DOHH2 (cell line): ENCODE measurements around the gene FADS3.
A peak's percentile ranks its signal among the peaks of the same experiment; 100 is the strongest.

Source experiments
- H3F3A ChIP-seq: fragments of 200-600 bp; sonication (generic), shearing (Covaris generic); 2 replicates; pipeline ENCODE4 v1.6.0; 2016; ENCODE audit warnings: antibody characterized with exemption, mild to moderate bottlenecking; ENCODE audit not compliant: control insufficient read depth, insufficient read depth
- H3K27ac ChIP-seq: fragments of 200-600 bp; sonication (generic); 2 replicates; pipeline ENCODE4 v1.5.1; 2014; ENCODE audit warnings: low read depth, mild to moderate bottlenecking, low read length, moderate library complexity
- H3K27me3 ChIP-seq: fragments of 200-600 bp; sonication (generic); 2 replicates; pipeline ENCODE4 v1.6.1; 2014; ENCODE audit warnings: mild to moderate bottlenecking, low read length, mixed read lengths; ENCODE audit not compliant: control insufficient read depth
- H3K36me3 ChIP-seq: fragments of 200-600 bp; sonication (generic); 2 replicates; pipeline ENCODE4 v1.6.1; 2014; ENCODE audit warnings: mild to moderate bottlenecking, low read length, moderate library complexity, mixed read lengths; ENCODE audit not compliant: control insufficient read depth
- H3K4me1 ChIP-seq: fragments of 200-600 bp; sonication (generic); 2 replicates; pipeline ENCODE4 v1.6.1; 2014; ENCODE audit warnings: mild to moderate bottlenecking, low read length, mixed read lengths; ENCODE audit not compliant: control insufficient read depth
- H3K4me2 ChIP-seq: fragments of 200-600 bp; sonication (generic); 2 replicates; pipeline ENCODE4 v1.6.0; 2014; ENCODE audit warnings: mild to moderate bottlenecking, low read length, moderate library complexity
- H3K4me3 ChIP-seq: fragments of 200-600 bp; sonication (generic); 2 replicates; pipeline ENCODE4 v1.5.1; 2014; ENCODE audit warnings: mild to moderate bottlenecking, low read length, mixed read lengths
- H3K79me2 ChIP-seq: fragments of 200-600 bp; sonication (generic); 2 replicates; pipeline ENCODE4 v1.6.1; 2014; ENCODE audit warnings: mild to moderate bottlenecking, low read length, mixed read lengths; ENCODE audit not compliant: control insufficient read depth
- H3K9me2 ChIP-seq: fragments of 200-600 bp; sonication (generic); replicated peaks from 2 replicates; pipeline ENCODE4 v1.6.1; 2014; ENCODE audit warnings: mild to moderate bottlenecking, low read length, mixed read lengths; ENCODE audit not compliant: control insufficient read depth
- H3K9me3 ChIP-seq: fragments of 200-600 bp; sonication (generic); 2 replicates; pipeline ENCODE4 v1.6.1; 2014; ENCODE audit warnings: antibody characterized with exemption, low read length, mixed read lengths; ENCODE audit not compliant: control insufficient read depth, insufficient read depth
- H4K20me1 ChIP-seq: fragments of 200-600 bp; sonication (generic); 2 replicates; pipeline ENCODE4 v1.6.0; 2014; ENCODE audit warnings: low read depth, mild to moderate bottlenecking, antibody characterized with exemption, low read length, moderate library complexity; ENCODE audit not compliant: control insufficient read depth, insufficient read depth
- EZH2phosphoT487 ChIP-seq: fragments of 200-600 bp; sonication (generic); IDR thresholded peaks from 2 replicates; pipeline ENCODE4 v1.6.1; 2017; ENCODE audit warnings: borderline replicate concordance, mild to moderate bottlenecking, antibody characterized with exemption, low read length, moderate library complexity, mixed read lengths
- TF ChIP-seq, protein P1 (sequence below): fragments of 200-600 bp; sonication (generic); IDR thresholded peaks from one replicate; pipeline ENCODE4 v1.5.1; 2014; ENCODE audit warnings: antibody characterized with exemption, mild to moderate bottlenecking, low read depth, low read length; ENCODE audit not compliant: poor library complexity, severe bottlenecking

The FADS3 gene

DNA sequence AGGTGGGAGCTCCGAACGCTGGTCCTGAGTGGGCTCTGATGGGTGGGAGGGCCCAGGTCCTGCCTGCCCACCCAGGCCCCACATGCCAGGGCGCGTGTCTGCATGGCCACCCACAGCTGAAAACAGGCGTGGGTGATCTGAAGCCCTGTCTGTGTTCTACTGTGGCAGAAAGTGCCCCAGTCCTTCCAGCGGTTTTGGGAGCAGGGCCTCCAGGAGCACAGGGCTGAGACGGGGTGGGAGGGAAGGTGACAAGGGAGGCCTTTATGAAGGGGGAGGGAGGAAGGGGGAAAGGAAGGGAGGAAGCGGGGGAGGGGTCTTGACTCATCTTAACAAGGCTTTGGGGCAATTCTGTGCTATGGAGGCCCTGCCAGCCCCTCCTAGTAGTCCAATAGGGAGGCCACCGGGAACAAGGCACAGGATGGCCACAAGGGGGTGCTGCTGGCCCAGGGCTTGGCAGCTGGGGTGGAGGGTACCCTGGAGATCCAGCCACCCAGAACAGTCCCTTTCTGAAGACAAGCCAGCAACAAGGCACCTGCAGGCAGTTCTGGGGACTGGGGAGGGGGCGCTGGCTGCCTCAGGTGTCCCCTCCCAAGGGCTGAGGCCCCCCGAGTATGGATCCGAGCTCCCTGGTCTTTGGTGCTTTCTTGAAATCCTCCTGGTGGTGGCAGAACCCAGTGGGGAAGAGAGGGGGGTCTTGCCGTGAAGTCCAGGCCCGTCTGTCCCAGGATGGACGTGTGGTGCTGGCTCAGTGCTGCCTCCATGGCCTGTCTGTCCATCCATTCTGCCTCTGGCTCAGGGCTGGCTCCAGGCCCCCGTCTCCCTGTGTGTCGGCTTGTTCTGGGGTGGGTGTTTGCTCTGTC is 6.3 kb upstream of the FADS3 start:
- H4K20me1 ChIP-seq = no peaks in the 10 kb centered on the region
- H3K4me3 ChIP-seq = no peak overlapping the region
- H3K27ac ChIP-seq = no peak overlapping the region
- TF ChIP-seq, protein P1, sequence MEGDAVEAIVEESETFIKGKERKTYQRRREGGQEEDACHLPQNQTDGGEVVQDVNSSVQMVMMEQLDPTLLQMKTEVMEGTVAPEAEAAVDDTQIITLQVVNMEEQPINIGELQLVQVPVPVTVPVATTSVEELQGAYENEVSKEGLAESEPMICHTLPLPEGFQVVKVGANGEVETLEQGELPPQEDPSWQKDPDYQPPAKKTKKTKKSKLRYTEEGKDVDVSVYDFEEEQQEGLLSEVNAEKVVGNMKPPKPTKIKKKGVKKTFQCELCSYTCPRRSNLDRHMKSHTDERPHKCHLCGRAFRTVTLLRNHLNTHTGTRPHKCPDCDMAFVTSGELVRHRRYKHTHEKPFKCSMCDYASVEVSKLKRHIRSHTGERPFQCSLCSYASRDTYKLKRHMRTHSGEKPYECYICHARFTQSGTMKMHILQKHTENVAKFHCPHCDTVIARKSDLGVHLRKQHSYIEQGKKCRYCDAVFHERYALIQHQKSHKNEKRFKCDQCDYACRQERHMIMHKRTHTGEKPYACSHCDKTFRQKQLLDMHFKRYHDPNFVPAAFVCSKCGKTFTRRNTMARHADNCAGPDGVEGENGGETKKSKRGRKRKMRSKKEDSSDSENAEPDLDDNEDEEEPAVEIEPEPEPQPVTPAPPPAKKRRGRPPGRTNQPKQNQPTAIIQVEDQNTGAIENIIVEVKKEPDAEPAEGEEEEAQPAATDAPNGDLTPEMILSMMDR = peak; percentile 87
- no peak for TF ChIP-seq EZH2phosphoT487
- H3K9me2 ChIP-seq = no peaks in the 10 kb centered on the region
- peak overlapping the region; percentile 1; the same call in 1 of the 2 replicates for H3K4me2 ChIP-seq
- no peaks in the 10 kb centered on the region for H3K9me3 ChIP-seq
- no peaks in the 10 kb centered on the region for H3K36me3 ChIP-seq
- H3K27me3 ChIP-seq = no peaks in the 10 kb centered on the region
- no peaks in the 10 kb centered on the region for H3K79me2 ChIP-seq
- peaks cover 41% of the 10 kb centered on the region for H3K4me1 ChIP-seq
- H3F3A ChIP-seq = peaks cover 2% of the 10 kb centered on the region

DNA sequence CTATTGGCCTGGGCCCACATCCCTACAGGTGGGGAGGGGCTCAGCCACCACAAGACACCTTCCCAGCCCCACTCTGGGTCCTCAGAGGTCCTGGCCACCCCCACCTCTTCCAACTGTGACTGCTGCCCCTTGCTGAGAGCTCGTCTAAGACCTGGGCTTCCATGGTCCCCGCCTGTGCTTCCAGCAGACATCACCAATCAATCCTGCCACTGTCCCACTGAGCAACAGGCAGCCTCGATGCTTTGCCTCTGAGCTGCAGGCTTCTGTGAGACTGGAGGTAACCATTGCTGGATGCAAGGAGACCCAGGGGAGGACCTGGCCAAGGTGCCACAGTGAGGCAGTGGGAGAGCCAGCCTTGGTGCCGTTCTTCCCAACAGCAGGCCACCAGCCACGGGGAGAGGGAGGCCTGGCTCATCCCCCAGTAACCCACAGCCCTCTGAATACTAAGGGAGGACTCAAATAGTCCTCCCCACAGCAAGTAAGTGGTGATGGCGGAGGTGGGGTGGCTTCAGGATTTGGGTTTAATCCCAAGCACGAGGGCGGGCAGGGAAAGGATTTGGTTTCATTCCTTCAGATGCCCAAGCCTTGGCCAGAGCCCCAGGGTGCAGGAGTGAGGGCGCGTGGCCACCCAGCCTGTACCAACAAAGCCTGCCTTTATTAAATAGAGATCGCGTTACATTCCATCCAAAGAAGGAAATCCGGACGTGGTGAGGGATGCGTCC is 5.5 kb upstream of the FADS3 start:
- no peaks in the 10 kb centered on the region for H3K9me2 ChIP-seq
- no peaks in the 10 kb centered on the region for H3K9me3 ChIP-seq
- H3K4me3 ChIP-seq = no peak overlapping the region
- no peaks in the 10 kb centered on the region for H4K20me1 ChIP-seq
- H3F3A ChIP-seq = peaks cover 7% of the 10 kb centered on the region
- no peaks in the 10 kb centered on the region for H3K36me3 ChIP-seq
- H3K79me2 ChIP-seq = no peaks in the 10 kb centered on the region
- TF ChIP-seq, protein P1 = no peak
- TF ChIP-seq EZH2phosphoT487 = no peak
- H3K4me2 ChIP-seq = no peak overlapping the region
- H3K27me3 ChIP-seq = no peaks in the 10 kb centered on the region
- H3K4me1 ChIP-seq = peaks cover 49% of the 10 kb centered on the region
- H3K27ac ChIP-seq = no peak overlapping the region

DNA sequence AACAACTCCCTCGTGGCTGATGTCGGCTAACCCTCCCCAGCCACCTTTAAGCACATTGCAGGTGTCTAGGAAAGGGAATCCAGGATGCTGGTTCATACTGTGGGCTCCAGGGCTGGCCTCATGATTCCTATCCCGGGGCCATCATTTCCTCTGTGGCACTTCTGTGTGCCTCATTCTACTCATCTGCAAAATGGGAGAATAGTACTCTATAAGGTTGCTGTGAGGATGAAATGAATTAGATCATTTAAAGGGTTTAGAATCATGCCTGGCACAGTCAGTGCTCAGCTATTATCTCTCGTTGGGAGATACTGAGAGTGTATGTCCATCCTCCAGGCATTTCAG is 4.3 kb upstream of the FADS3 start:
- H3K9me3 ChIP-seq = no peaks in the 10 kb centered on the region
- no peaks in the 10 kb centered on the region for H4K20me1 ChIP-seq
- peaks cover 3% of the 10 kb centered on the region for H3K79me2 ChIP-seq
- no peaks in the 10 kb centered on the region for H3K27me3 ChIP-seq
- peaks cover 53% of the 10 kb centered on the region for H3K4me1 ChIP-seq
- H3F3A ChIP-seq = peaks cover 7% of the 10 kb centered on the region
- H3K36me3 ChIP-seq = no peaks in the 10 kb centered on the region
- no peak overlapping the region for H3K4me2 ChIP-seq
- H3K4me3 ChIP-seq = no peak overlapping the region
- no peak overlapping the region for H3K27ac ChIP-seq
- TF ChIP-seq, protein P1 = no peak
- no peak for TF ChIP-seq EZH2phosphoT487
- no peaks in the 10 kb centered on the region for H3K9me2 ChIP-seq
